Fibroblast of villous mesenchyme (primary cell): ENCODE results near the gene RBP4. TPM values are rescaled to one million over a fixed set of nuclear protein-coding genes. Genes with fewer than 3 reads are reported as not detected.

Experiments used
- DNase-seq: peaks from one replicate; pipeline ENCODE4 v3.0.0-alpha.2; 2010; ENCODE audit warnings: low read depth
- H3K4me3 ChIP-seq: 2 replicates; pipeline ENCODE4 v1.5.1; 2011; ENCODE audit warnings: low read depth, mild to moderate bottlenecking, low read length
- total RNA-seq: library from RNA; depleted of rRNA; stranded (reverse); fragments of >200 nt; gene quantifications from 2 replicates; pipeline ENCODE4 v1.2.3, GENCODE V29; 2012
- TF ChIP-seq, protein P1 (sequence below): IDR thresholded peaks from 2 replicates; pipeline ENCODE4 v1.5.1; 2012; ENCODE audit warnings: low read depth, mild to moderate bottlenecking, low read length; ENCODE audit not compliant: insufficient read depth

RBP4 gene
- total RNA-seq, 1 donor: not detected

DNA sequence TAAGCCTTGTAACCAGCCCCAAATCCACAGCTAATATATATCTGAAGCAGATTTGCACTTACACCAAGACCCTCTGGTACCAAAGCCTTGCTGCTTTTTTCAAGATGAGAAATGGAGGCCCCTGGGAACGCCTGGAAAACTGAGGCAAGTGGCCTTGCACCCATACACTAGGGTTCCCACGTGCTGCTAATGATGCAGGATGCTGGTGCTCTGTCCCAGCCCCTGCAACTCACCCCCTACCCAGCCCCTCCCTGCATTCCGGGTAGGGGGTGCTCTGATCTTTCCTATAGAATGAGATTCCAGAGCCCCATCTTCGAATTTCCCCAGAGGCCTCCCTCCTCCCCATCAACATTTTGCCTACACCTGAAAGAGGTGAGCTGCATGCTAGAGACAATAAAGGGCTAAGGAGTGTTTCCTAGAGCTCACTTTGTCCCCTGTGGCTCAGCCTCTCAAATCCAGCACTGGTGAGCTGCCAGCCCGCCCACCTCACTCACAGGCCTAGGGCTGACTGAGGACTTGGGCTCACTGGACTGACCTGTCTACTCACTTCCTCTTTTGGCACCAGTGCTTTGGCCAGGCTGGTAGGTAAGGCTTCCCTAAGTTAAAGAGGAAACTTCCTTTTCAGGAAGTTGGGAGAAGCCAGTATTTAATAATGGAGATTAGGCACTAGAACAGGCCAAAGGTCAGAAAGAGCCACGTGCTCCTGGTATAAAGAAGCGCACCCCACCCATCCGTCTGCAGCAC lies 9.8 kb downstream of the RBP4 start:
- TF ChIP-seq, protein P1, sequence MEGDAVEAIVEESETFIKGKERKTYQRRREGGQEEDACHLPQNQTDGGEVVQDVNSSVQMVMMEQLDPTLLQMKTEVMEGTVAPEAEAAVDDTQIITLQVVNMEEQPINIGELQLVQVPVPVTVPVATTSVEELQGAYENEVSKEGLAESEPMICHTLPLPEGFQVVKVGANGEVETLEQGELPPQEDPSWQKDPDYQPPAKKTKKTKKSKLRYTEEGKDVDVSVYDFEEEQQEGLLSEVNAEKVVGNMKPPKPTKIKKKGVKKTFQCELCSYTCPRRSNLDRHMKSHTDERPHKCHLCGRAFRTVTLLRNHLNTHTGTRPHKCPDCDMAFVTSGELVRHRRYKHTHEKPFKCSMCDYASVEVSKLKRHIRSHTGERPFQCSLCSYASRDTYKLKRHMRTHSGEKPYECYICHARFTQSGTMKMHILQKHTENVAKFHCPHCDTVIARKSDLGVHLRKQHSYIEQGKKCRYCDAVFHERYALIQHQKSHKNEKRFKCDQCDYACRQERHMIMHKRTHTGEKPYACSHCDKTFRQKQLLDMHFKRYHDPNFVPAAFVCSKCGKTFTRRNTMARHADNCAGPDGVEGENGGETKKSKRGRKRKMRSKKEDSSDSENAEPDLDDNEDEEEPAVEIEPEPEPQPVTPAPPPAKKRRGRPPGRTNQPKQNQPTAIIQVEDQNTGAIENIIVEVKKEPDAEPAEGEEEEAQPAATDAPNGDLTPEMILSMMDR: no peak
- H3K4me3 ChIP-seq: no peak overlapping the region
- no peak for DNase-seq

- DNase-seq: no peak
- no peak overlapping the region for H3K4me3 ChIP-seq
- TF ChIP-seq, protein P1: no peak
These were observed 10.4 kb downstream of the RBP4 start for GRCh38 chr10:93590638-93591037.

DNA sequence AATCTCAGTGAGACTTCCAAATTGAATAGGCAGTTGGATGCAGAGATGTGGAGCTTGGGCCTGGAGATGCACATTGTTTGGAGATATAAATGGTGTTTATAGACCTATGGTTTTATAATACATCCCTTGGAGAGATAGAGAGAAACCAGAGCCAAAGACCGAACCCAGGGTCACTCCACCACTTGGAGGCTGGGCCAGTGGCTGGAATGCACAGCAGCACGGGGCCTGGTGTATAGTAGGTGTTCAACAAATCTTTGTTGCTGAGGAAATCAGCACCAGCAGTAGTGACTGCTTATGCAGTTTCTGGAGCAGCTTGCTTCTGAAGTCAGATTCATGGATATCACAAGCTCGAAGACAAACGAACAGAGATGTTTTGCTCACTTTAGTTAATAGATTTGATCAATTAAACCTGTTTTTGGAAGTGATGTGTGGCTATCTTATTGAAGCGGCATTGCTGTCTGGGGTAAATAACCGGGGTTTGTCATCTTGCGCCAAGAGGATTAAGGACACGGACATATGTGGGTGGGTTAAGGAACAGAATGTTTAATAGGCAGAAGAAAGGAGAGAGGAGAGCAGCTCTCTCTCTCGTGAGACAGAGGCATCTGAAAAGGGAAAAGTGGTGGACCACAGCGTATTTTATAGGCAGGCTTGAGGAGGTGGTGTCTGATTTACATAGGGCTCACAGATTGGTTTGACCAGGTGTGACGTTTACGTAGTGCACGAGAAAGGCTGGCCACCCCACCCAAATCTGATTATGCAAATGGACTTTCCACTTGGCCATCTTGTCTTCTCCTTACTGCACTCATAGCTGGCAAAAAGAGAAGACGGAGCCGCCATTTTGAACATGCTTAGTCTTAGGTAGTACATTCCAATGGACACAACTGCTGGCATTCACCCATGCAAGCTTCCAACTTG lies 11.1 kb downstream of the RBP4 start:
- TF ChIP-seq, protein P1: no peak

DNA sequence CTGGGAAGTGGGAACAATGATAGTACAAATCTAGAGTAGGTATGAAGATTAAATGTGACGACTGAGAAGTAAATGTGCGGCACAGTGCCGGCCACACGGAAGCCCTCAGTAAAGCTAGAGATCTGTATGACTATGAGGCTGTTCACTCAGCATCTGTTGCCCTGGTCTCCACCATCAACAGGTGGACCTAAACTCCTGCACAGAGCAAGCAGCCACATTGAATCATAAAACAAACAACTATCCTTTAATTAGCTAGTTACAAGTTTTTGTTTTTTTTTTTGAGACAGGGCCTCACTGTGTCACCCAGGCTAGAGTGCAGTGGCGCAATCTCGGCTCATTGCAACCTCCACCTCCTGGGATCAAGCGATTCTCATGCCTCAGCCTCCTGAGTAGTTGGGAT lies 16.6 kb downstream of the RBP4 start:
- H3K4me3 ChIP-seq: no peak overlapping the region
- TF ChIP-seq, protein P1: no peak
- DNase-seq: no peak

More for the DNA sequence above, 11.1 kb downstream of the RBP4 start:
- no peak overlapping the region for H3K4me3 ChIP-seq
- no peak for DNase-seq

- DNase-seq: peak; percentile 4
- TF ChIP-seq, protein P1: no peak
- H3K4me3 ChIP-seq: no peak overlapping the region
These were observed 20.2 kb downstream of the RBP4 start for GRCh38 chr10:93580828-93581227.

- H3K4me3 ChIP-seq: no peak overlapping the region
- TF ChIP-seq, protein P1: no peak
- DNase-seq: no peak
These were observed 20.9 kb downstream of the RBP4 start for GRCh38 chr10:93579985-93580711.
